Measurements from ENCODE around the gene MAP2K1. TPM values are rescaled to one million over a fixed set of nuclear protein-coding genes. Genes with fewer than 3 reads are reported as not detected.
"Not testable (repeated sequence)": the region's sequence is repeated elsewhere in the genome, so short reads cannot be mapped to it uniquely, and the experiment has no call there.

MAP2K1 gene
- total and polyA plus RNA-seq, 5 donors from 2014 or later, result 34.2 to 49.0 (median 38.6) TPM

- no peak for ATAC-seq (ENCODE audit: low read depth in 2 of 2)
- H3K4me3 ChIP-seq (ENCODE audit: low read depth, low read length), result peak overlapping the region; percentile 95
- peak overlapping the region; percentile 82 for H3K27ac ChIP-seq (ENCODE audit: insufficient read depth, low read length, poor library complexity, severe bottlenecking)
- peak overlapping the region in 2 of 3 donors; percentile 82 to 85 for H3K27ac Mint-ChIP-seq
- H3K4me3 Mint-ChIP-seq, result peak overlapping the region; percentile 94 to 98 (median 95)
- H3K9me3 Mint-ChIP-seq, result no peaks in the 10 kb centered on the region
- peaks cover 61% of the 10 kb centered on the region for H3K4me1 ChIP-seq (ENCODE audit: control insufficient read depth, insufficient read depth, low read length, poor library complexity, severe bottlenecking)
- no peaks in the 10 kb centered on the region for H3K27me3 ChIP-seq (ENCODE audit: control insufficient read depth, insufficient read depth, low read length)
- no peaks in the 10 kb centered on the region for H3K36me3 ChIP-seq (ENCODE audit: control insufficient read depth, insufficient read depth, low read length)
- peaks cover 24 to 71% (median 53%) of the 10 kb centered on the region in 4 donors for H3K4me1 Mint-ChIP-seq
- H3K9me3 ChIP-seq (ENCODE audit: control insufficient read depth in 2 of 2, low read length in 2 of 2), result no peaks in the 10 kb centered on the region
- H3K36me3 Mint-ChIP-seq, result no peaks in the 10 kb centered on the region
- no peak for DNase-seq
- H3K27me3 Mint-ChIP-seq, result no peaks in the 10 kb centered on the region
Observed at GRCh38 chr15:66388576-66388975, 1.9 kb downstream of the MAP2K1 start.

- H3K4me3 Mint-ChIP-seq, result peak overlapping the region; percentile 94 to 98 (median 95)
- Histone ChIP-seq H3K36me3 (ENCODE audit: control insufficient read depth, insufficient read depth, low read length) (no peaks in the 10 kb centered on the region), H3K4me1 (ENCODE audit: control insufficient read depth, insufficient read depth, low read length, poor library complexity, severe bottlenecking) (peaks cover 68% of the 10 kb centered on the region), H3K27me3 (ENCODE audit: control insufficient read depth, insufficient read depth, low read length) (no peaks in the 10 kb centered on the region), H3K27ac (ENCODE audit: insufficient read depth, low read length, poor library complexity, severe bottlenecking) (peak overlapping the region; percentile 66), H3K9me3 (ENCODE audit: control insufficient read depth in 2 of 2, low read length in 2 of 2) (no peaks in the 10 kb centered on the region), H3K4me3 (ENCODE audit: low read depth, low read length) (peak overlapping the region; percentile 67)
- peak in 1 of 3 donors; percentile 39 for DNase-seq
- no peaks in the 10 kb centered on the region for H3K36me3 Mint-ChIP-seq
- no peak for ATAC-seq (ENCODE audit: low read depth in 2 of 2)
- H3K4me1 Mint-ChIP-seq, result peaks cover 29 to 78% (median 60%) of the 10 kb centered on the region in 4 donors
- peak overlapping the region; percentile 85 to 98 (median 96) for H3K27ac Mint-ChIP-seq
- no peaks in the 10 kb centered on the region for H3K9me3 Mint-ChIP-seq
- H3K27me3 Mint-ChIP-seq, result no peaks in the 10 kb centered on the region
Observed at GRCh38 chr15:66389098-66389858, 2.6 kb downstream of the MAP2K1 start.

DNA sequence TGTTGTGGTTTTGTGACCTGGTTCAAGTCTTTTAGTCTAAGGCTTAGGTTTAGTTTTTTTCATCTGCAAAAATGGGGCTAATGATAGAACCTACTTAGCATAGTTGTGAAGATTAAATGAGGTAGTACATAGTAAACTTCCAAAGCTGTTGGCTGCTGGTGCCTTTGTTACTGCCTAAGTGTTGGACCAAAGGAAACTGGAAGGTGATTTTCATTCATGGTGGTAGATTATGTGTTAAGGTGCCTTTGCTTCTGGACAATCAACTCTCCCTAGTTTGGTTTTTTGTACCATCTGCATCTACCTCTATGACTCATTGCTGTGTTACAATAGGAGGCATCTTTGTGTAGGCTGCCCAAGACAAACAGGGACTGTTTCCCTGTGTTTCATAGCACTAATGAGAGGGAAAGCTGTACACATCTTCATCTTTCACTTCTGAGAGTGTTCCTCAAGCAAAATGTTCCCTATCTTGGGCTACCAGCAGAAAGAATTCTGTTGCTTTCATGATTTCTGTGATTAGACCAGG lies 3.2 kb downstream of the MAP2K1 start:
- peak overlapping the region; percentile 85 to 98 (median 96) for H3K27ac Mint-ChIP-seq
- peaks cover 73% of the 10 kb centered on the region for H3K4me1 ChIP-seq (ENCODE audit: control insufficient read depth, insufficient read depth, low read length, poor library complexity, severe bottlenecking)
- no peaks in the 10 kb centered on the region for H3K27me3 ChIP-seq (ENCODE audit: control insufficient read depth, insufficient read depth, low read length)
- H3K27ac ChIP-seq (ENCODE audit: insufficient read depth, low read length, poor library complexity, severe bottlenecking), result peak overlapping the region; percentile 66
- no peak for ATAC-seq (ENCODE audit: low read depth in 2 of 2)
- peaks cover 29 to 83% (median 65%) of the 10 kb centered on the region in 4 donors for H3K4me1 Mint-ChIP-seq
- H3K36me3 Mint-ChIP-seq, result no peaks in the 10 kb centered on the region
- no peaks in the 10 kb centered on the region for H3K36me3 ChIP-seq (ENCODE audit: control insufficient read depth, insufficient read depth, low read length)
- H3K4me3 Mint-ChIP-seq, result peak overlapping the region; percentile 94 to 98 (median 95)
- H3K9me3 ChIP-seq (ENCODE audit: control insufficient read depth in 2 of 2, low read length in 2 of 2), result no peaks in the 10 kb centered on the region
- DNase-seq, result peak in 1 of 3 donors; percentile 20
- peak overlapping the region; percentile 67 for H3K4me3 ChIP-seq (ENCODE audit: low read depth, low read length)
- H3K9me3 Mint-ChIP-seq, result no peaks in the 10 kb centered on the region
- no peaks in the 10 kb centered on the region for H3K27me3 Mint-ChIP-seq

DNA sequence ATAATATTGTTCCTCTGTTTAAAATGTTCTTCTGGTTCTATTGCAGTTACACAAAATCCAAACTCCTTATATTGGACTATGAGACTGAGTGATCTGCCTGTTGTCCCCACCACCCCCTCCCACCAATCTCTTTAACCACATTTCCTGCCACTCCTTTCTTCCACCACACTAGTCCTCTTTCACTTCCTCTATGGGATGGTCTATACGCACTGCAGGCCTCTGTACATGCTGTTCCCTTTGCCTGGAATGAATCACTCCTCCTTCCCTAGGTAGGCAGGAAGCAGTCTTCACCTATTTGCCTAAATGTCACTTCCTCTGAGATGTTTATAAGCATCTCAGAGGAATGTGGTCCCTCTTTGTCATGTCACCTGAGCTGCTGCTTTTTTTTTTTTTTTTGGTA lies 4.0 kb downstream of the MAP2K1 start:
- Histone ChIP-seq H3K4me3 (ENCODE audit: low read depth, low read length) (peak overlapping the region; percentile 67), H3K36me3 (ENCODE audit: control insufficient read depth, insufficient read depth, low read length) (no peaks in the 10 kb centered on the region), H3K27ac (ENCODE audit: insufficient read depth, low read length, poor library complexity, severe bottlenecking) (peak overlapping the region; percentile 66), H3K27me3 (ENCODE audit: control insufficient read depth, insufficient read depth, low read length) (no peaks in the 10 kb centered on the region), H3K9me3 (ENCODE audit: control insufficient read depth in 2 of 2, low read length in 2 of 2) (no peaks in the 10 kb centered on the region), H3K4me1 (ENCODE audit: control insufficient read depth, insufficient read depth, low read length, poor library complexity, severe bottlenecking) (peaks cover 76% of the 10 kb centered on the region)
- H3K27me3 Mint-ChIP-seq, result no peaks in the 10 kb centered on the region
- DNase-seq (peak in 2 of 3 donors; percentile 12 to 71), ATAC-seq (ENCODE audit: low read depth in 2 of 2) (no peak)
- no peaks in the 10 kb centered on the region for H3K9me3 Mint-ChIP-seq
- H3K27ac Mint-ChIP-seq, result peak overlapping the region; percentile 85 to 98 (median 96)
- H3K4me1 Mint-ChIP-seq, result peaks cover 29 to 86% (median 71%) of the 10 kb centered on the region in 4 donors
- H3K4me3 Mint-ChIP-seq, result peak overlapping the region; percentile 83 to 96 (median 94)
- H3K36me3 Mint-ChIP-seq, result no peaks in the 10 kb centered on the region

DNA sequence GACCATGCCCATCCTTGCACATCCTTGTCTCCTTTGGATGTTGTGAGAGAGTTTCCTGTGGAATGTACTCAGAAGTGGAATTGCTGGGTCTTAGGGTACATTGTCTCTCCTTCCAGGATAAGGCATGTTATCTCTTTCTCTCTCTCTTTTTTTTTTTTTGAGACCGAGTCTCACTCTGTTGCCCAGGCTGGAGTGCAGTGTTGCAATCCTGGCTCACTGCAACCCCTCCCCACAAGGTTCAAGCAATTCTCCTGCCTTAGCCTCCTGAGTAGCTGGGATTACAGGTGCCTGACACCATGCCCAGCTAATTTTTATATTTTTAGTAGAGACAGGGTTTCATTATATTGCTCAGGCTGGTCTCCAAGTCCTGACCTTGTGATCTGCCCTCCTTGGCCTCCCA lies 6.3 kb downstream of the MAP2K1 start:
- Mint-ChIP-seq H3K4me1 (peaks cover 24 to 82% (median 70%) of the 10 kb centered on the region in 4 donors), H3K27ac (peak overlapping the region; percentile 66 to 84 (median 79)), H3K4me3 (peak overlapping the region in 2 of 4 donors; percentile 45)
- DNase-seq; H3K4me3 ChIP-seq (ENCODE audit: low read depth, low read length); H3K27me3 ChIP-seq (ENCODE audit: control insufficient read depth, insufficient read depth, low read length); H3K9me3 Mint-ChIP-seq; H3K36me3 Mint-ChIP-seq; H3K9me3 ChIP-seq (ENCODE audit: control insufficient read depth in 2 of 2, low read length in 2 of 2); H3K27me3 Mint-ChIP-seq; H3K27ac ChIP-seq (ENCODE audit: insufficient read depth, low read length, poor library complexity, severe bottlenecking); ATAC-seq (ENCODE audit: low read depth in 2 of 2); H3K36me3 ChIP-seq (ENCODE audit: control insufficient read depth, insufficient read depth, low read length): not testable (repeated sequence)
- H3K4me1 ChIP-seq (ENCODE audit: control insufficient read depth, insufficient read depth, low read length, poor library complexity, severe bottlenecking), result peaks cover 65% of the 10 kb centered on the region

- no peak for DNase-seq
- H3K4me3 ChIP-seq (ENCODE audit: low read depth, low read length), result no peak overlapping the region
- no peak overlapping the region for H3K27ac ChIP-seq (ENCODE audit: insufficient read depth, low read length, poor library complexity, severe bottlenecking)
- Mint-ChIP-seq H3K27ac (peak overlapping the region; percentile 43 to 79 (median 76)), H3K9me3 (no peaks in the 10 kb centered on the region), H3K27me3 (no peaks in the 10 kb centered on the region), H3K36me3 (peaks cover 10% of the 10 kb centered on the region), H3K4me1 (peaks cover 21 to 76% (median 63%) of the 10 kb centered on the region in 4 donors), H3K4me3 (peak overlapping the region in 2 of 4 donors; percentile 2 to 13)
- H3K9me3 ChIP-seq (ENCODE audit: control insufficient read depth in 2 of 2, low read length in 2 of 2), result no peaks in the 10 kb centered on the region
- H3K4me1 ChIP-seq (ENCODE audit: control insufficient read depth, insufficient read depth, low read length, poor library complexity, severe bottlenecking), result peaks cover 51% of the 10 kb centered on the region
- no peak for ATAC-seq (ENCODE audit: low read depth in 2 of 2)
- H3K27me3 ChIP-seq (ENCODE audit: control insufficient read depth, insufficient read depth, low read length), result no peaks in the 10 kb centered on the region
- no peaks in the 10 kb centered on the region for H3K36me3 ChIP-seq (ENCODE audit: control insufficient read depth, insufficient read depth, low read length)
Observed at GRCh38 chr15:66394472-66394871, 7.8 kb downstream of the MAP2K1 start.

GRCh38 chr15:66394915-66395314 lies 8.2 kb downstream of the MAP2K1 start:
- peaks cover 10% of the 10 kb centered on the region for H3K36me3 Mint-ChIP-seq
- Histone ChIP-seq H3K4me3 (ENCODE audit: low read depth, low read length) (no peak overlapping the region), H3K9me3 (ENCODE audit: control insufficient read depth in 2 of 2, low read length in 2 of 2) (no peaks in the 10 kb centered on the region), H3K27ac (ENCODE audit: insufficient read depth, low read length, poor library complexity, severe bottlenecking) (peak overlapping the region; percentile 28), H3K4me1 (ENCODE audit: control insufficient read depth, insufficient read depth, low read length, poor library complexity, severe bottlenecking) (peaks cover 46% of the 10 kb centered on the region), H3K36me3 (ENCODE audit: control insufficient read depth, insufficient read depth, low read length) (no peaks in the 10 kb centered on the region), H3K27me3 (ENCODE audit: control insufficient read depth, insufficient read depth, low read length) (no peaks in the 10 kb centered on the region)
- ATAC-seq (ENCODE audit: low read depth in 2 of 2) (no peak), DNase-seq (no peak)
- H3K9me3 Mint-ChIP-seq, result no peaks in the 10 kb centered on the region
- H3K27ac Mint-ChIP-seq, result peak overlapping the region; percentile 26 to 79 (median 76)
- peaks cover 17 to 74% (median 60%) of the 10 kb centered on the region in 4 donors for H3K4me1 Mint-ChIP-seq
- no peaks in the 10 kb centered on the region for H3K27me3 Mint-ChIP-seq
- peak overlapping the region in 1 of 4 donors; percentile 13 for H3K4me3 Mint-ChIP-seq
